K562 (cell line): ENCODE results near the gene KLHDC7B. TPM values are rescaled to one million over a fixed set of nuclear protein-coding genes. Genes with fewer than 3 reads are reported as not detected.

Experiments used
- ATAC-seq: fragments of 200-7000 bp; cut with Tn5 transposase; 3 replicates; pipeline ENCODE4 v1.9.1; 2020; ENCODE audit warnings: moderate library complexity
- BruUV-seq: library from RNA; stranded (reverse); fragments of 400-500 nt; replicated peaks from 2 replicates; lab custom pipeline; 2021; lab: Mats Ljungman, UMichigan
- CTCF ChIA-PET: fragments of 300-600 bp; formaldehyde crosslinking; extraction: SDS; loops from one replicate; lab custom pipeline; 2021; ENCODE audit warnings: low intra/inter-chr PET ratio; lab: Yijun Ruan, JAX
- POLR2A ChIA-PET: fragments of 300-600, 350-650 bp; sonication (Branson Sonifier 250); formaldehyde crosslinking; extraction: SDS; loops from one replicate; lab custom pipeline; 2021; ENCODE audit warnings: antibody characterized with exemption, inconsistent platforms; lab: Yijun Ruan, JAX
- DNase-seq, 4 experiments: peaks; one replicate each; pipeline versions ENCODE4 v3.0.0 to v3.0.0-alpha.2; 2011 to 2018; ENCODE audit warnings: low spot score in 3 of 4, mixed read lengths in 3 of 4; ENCODE audit errors: extremely low read depth in 1 of 4
- FAIRE-seq: peaks from 2 replicates; lab custom pipeline; 2011; peaks lifted over from hg19 to GRCh38; lab: Jason Lieb, UNC
- H2AFZ ChIP-seq: 2 replicates; pipeline ENCODE4 v1.6.0; 2011; ENCODE audit warnings: low read depth, low read length, control low read depth, inconsistent platforms
- H3K27ac ChIP-seq: fragments of 200-600 bp; 3 replicates; pipeline ENCODE4 v1.8.0; 2011; ENCODE audit warnings: low read depth, mild to moderate bottlenecking, control low read depth, inconsistent platforms, low read length, moderate library complexity, mixed read lengths; ENCODE audit errors: extremely low read depth
- H3K27me3 ChIP-seq, 2 experiments: fragments of 300-600 bp in 1 of 2; 2 replicates in 1 of 2; 3 replicates in 1 of 2; pipeline versions ENCODE4 v1.6.0 to v1.8.0; 2011; ENCODE audit warnings: inconsistent platforms in 2 of 2, low read length in 2 of 2, mild to moderate bottlenecking in 1 of 2, mixed read lengths in 1 of 2, moderate library complexity in 1 of 2; ENCODE audit not compliant: control insufficient read depth in 2 of 2, insufficient read depth in 2 of 2
- H3K36me3 ChIP-seq: fragments of 300-600 bp; 3 replicates; pipeline ENCODE4 v1.8.0; 2011; ENCODE audit warnings: mild to moderate bottlenecking, low read length, inconsistent platforms; ENCODE audit not compliant: control insufficient read depth, insufficient read depth
- H3K4me1 ChIP-seq, 2 experiments: fragments of 200-600 bp in 1 of 2; replicated peaks in 1 of 2; 2 replicates in 1 of 2; 3 replicates in 1 of 2; pipeline versions ENCODE4 v1.5.1 to v1.8.0; 2011; ENCODE audit warnings: inconsistent platforms in 2 of 2, low read length in 2 of 2, mild to moderate bottlenecking in 1 of 2, mixed read lengths in 1 of 2, moderate library complexity in 1 of 2; ENCODE audit not compliant: control insufficient read depth in 2 of 2, insufficient read depth in 2 of 2
- H3K4me2 ChIP-seq: 2 replicates; pipeline ENCODE4 v1.6.1; 2011; ENCODE audit warnings: low read length, control low read depth, inconsistent platforms, mixed read lengths; ENCODE audit not compliant: insufficient read depth
- H3K4me3 ChIP-seq: fragments of 200-600 bp; sonication (generic), shearing (Covaris generic); 2 replicates; pipeline ENCODE4 v1.5.1; 2016; ENCODE audit warnings: control low read depth, inconsistent platforms
- H3K79me2 ChIP-seq: fragments of 200-600 bp; 3 replicates; pipeline ENCODE4 v1.8.0; 2011; ENCODE audit warnings: low read length, inconsistent platforms; ENCODE audit not compliant: control insufficient read depth, insufficient read depth
- H3K9ac ChIP-seq, 2 experiments: 2 replicates each; pipeline versions ENCODE4 v1.6.0 to v1.6.1; 2011; ENCODE audit warnings: low read depth in 2 of 2, low read length in 2 of 2, control low read depth in 1 of 2, inconsistent platforms in 1 of 2, mild to moderate bottlenecking in 1 of 2, mixed read lengths in 1 of 2; ENCODE audit not compliant: insufficient read depth in 1 of 2
- H3K9me1 ChIP-seq: one replicate; pipeline ENCODE4 v1.6.0; 2011; ENCODE audit warnings: inconsistent platforms, mild to moderate bottlenecking, low read length, moderate library complexity; ENCODE audit not compliant: control insufficient read depth, insufficient read depth
- H3K9me3 ChIP-seq: replicated peaks from 2 replicates; pipeline ENCODE4 v1.5.1; 2011; ENCODE audit warnings: low read depth, low read length, inconsistent platforms; ENCODE audit not compliant: control insufficient read depth, insufficient read depth
- H4K20me1 ChIP-seq: replicated peaks from 2 replicates; pipeline ENCODE4 v1.6.1; 2011; ENCODE audit warnings: low read length, inconsistent platforms, mixed read lengths; ENCODE audit not compliant: control insufficient read depth, insufficient read depth
- ATF3 ChIP-seq, 2 experiments: fragments of 450-650 bp in 1 of 2; sonication (generic) in 1 of 2; formaldehyde crosslinking in 1 of 2; IDR thresholded peaks in 1 of 2; conservative IDR thresholded peaks in 1 of 2; 2 replicates each; pipeline versions ENCODE4 v1.6.1 to v1.8.1; 2016 to 2023; ENCODE audit warnings: mild to moderate bottlenecking in 2 of 2, moderate library complexity in 2 of 2, inconsistent platforms in 1 of 2, missing genetic modification reagents in 1 of 2
- ATF7 ChIP-seq: fragments of 450-650 bp; IDR thresholded peaks from 2 replicates; pipeline ENCODE4 v1.7.1; 2014; ENCODE audit warnings: mild to moderate bottlenecking, moderate library complexity
- BRF1 ChIP-seq: IDR thresholded peaks from 3 replicates; pipeline ENCODE4 v1.6.1; 2011; ENCODE audit warnings: borderline replicate concordance, mild to moderate bottlenecking; ENCODE audit not compliant: insufficient read length; ENCODE audit errors: extremely low read depth
- HOMEZ ChIP-seq: fragments of 250-450 bp; sonication (Bioruptor Pico); IDR thresholded peaks from 2 replicates; pipeline ENCODE4 v1.4.0; 2020; ENCODE audit warnings: mild to moderate bottlenecking, moderate library complexity
- NCOA4 ChIP-seq: fragments of 450-650 bp; IDR thresholded peaks from 2 replicates; pipeline ENCODE4 v1.6.1; 2018; ENCODE audit warnings: mild to moderate bottlenecking; ENCODE audit not compliant: partially characterized antibody
- PRMT5 ChIP-seq: sonication (generic); formaldehyde crosslinking; IDR thresholded peaks from 2 replicates; pipeline ENCODE4 v1.5.0; 2020; ENCODE audit warnings: missing genetic modification reagents
- TRIM25 ChIP-seq: fragments of 450-650 bp; IDR thresholded peaks from 2 replicates; pipeline ENCODE4 v1.7.0; 2016; ENCODE audit warnings: borderline replicate concordance
- ZFP30 ChIP-seq: fragments of 250-450 bp; sonication (Bioruptor Pico); IDR thresholded peaks from 2 replicates; pipeline ENCODE4 v1.8.0; 2022; ENCODE audit warnings: moderate library complexity, mild to moderate bottlenecking, inconsistent platforms, borderline replicate concordance
- ZNF212 ChIP-seq: fragments of 450-650 bp; formaldehyde crosslinking; IDR thresholded peaks from 2 replicates; pipeline ENCODE4 v1.4.0; 2020; ENCODE audit warnings: mild to moderate bottlenecking
- WGBS: fragments of 100-300 bp; shearing (Covaris generic); methylation state at CpG from one replicate; pipeline ENCODE4 v1.1.6; 2016; ENCODE audit warnings: low coverage, mixed read lengths; ENCODE audit not compliant: insufficient coverage; ENCODE audit errors: missing lambda C conversion rate; 5-methylcytosine and 5-hydroxymethylcytosine counted together
- in situ Hi-C: fragments of 300-500 bp; cut with MboI; formaldehyde crosslinking; loops from 4 replicates; pipeline ENCODE4 v1.15.0; 2018; ENCODE audit warnings: inconsistent platforms, mixed read lengths
- intact Hi-C: fragments of 100-400 bp; cut with micrococcal nuclease; formaldehyde crosslinking; loops from 2 replicates; pipeline ENCODE4 v1.14.2; 2022
- polyA plus RNA-seq, 8 experiments: library from polyadenylated mRNA; depleted of rRNA in 4 of 8; stranded (reverse) in 5 of 8; unstranded in 3 of 8; fragments of >200 nt; fragmentation: Nextera tagmentation in 2 of 8; fragmentation: Illumina TruSeq in 1 of 8; extraction: Ambion mirVana in 2 of 8; extraction: Trizol in 1 of 8; gene quantifications; 2 replicates each; pipeline versions ENCODE4 v1.2.1 to v1.2.3, GENCODE V29; 2011 to 2014; ENCODE audit warnings: inconsistent platforms in 1 of 8, missing spikeins in 1 of 8
- total RNA-seq, 7 experiments: library from RNA; depleted of rRNA in 6 of 7; stranded (reverse); fragments of >200 nt in 6 of 7; fragmentation: Illumina TruSeq in 2 of 7; extraction: Trizol in 2 of 7; gene quantifications; 2 replicates each; pipeline versions ENCODE4 v1.2.1 to v1.2.3, GENCODE V29; 2011 to 2021; ENCODE audit warnings: low replicate concordance in 1 of 7

KLHDC7B gene
- total and polyA plus RNA-seq, 9 of the 15 experiments (the other 6 are each of a cell fraction or from before 2014, with no cell fraction given), result 0.04 to 0.22 (median 0.05) TPM; not detected in 4

- no peak for DNase-seq
- FAIRE-seq, result no peak
- no peak overlapping the region for H3K9ac ChIP-seq
- H3K79me2 ChIP-seq, result peaks cover 6% of the 10 kb centered on the region; the same call in 2 of the 3 replicates
- TF ChIP-seq PRMT5 (CRISPR knock-in tag) (no peak), ATF3 (IDR thresholded peaks at IDR 0.05) (peak; percentile 50; the same call in 1 of the 2 replicates), ATF3 (CRISPR knock-in tag; conservative IDR thresholded peaks at IDR 0.05) (no peak), HOMEZ (CRISPR knock-in tag) (no peak), NCOA4 (no peak), ATF7 (peak; percentile 17; the same call in 1 of the 2 replicates), ZNF212 (no peak), BRF1 (no peak), ZFP30 (no peak), TRIM25 (no peak)
- TF ChIP-seq, all 486 proteins: peak for 2
- no peak overlapping the region for H3K27ac ChIP-seq
- H3K9me1 ChIP-seq, result no peaks in the 10 kb centered on the region
- no peaks in the 10 kb centered on the region; the same call in 2 of the 3 replicates for H3K36me3 ChIP-seq
- no peaks in the 10 kb centered on the region for H4K20me1 ChIP-seq
- no peak overlapping the region for H3K4me3 ChIP-seq
- 18% methylated on average over 3 of the region's 3 CpGs for WGBS
- no TSS peak for BruUV-seq
- ChIA-PET POLR2A (no interaction called here), CTCF (no interaction called here)
- H3K27me3 ChIP-seq, result no peaks in the 10 kb centered on the region
- in situ Hi-C loops (no loop called here), intact Hi-C loops (no loop called here)
- ATAC-seq, result no peak
- no peak overlapping the region for H3K4me2 ChIP-seq
- H2AFZ ChIP-seq, result no peak overlapping the region
- H3K9me3 ChIP-seq, result no peaks in the 10 kb centered on the region
- H3K4me1 ChIP-seq, result peaks cover 15 to 20% of the 10 kb centered on the region in 2 experiments; a peak in 4 of 5 replicates
Measured at GRCh38 chr22:50585238-50585637, 39.5 kb downstream of the KLHDC7B start.
